Measurements from ENCODE around the gene TYMP.
"Not testable (repeated sequence)": the region's sequence is repeated elsewhere in the genome, so short reads cannot be mapped to it uniquely, and the experiment has no call there.

The TYMP gene

DNA sequence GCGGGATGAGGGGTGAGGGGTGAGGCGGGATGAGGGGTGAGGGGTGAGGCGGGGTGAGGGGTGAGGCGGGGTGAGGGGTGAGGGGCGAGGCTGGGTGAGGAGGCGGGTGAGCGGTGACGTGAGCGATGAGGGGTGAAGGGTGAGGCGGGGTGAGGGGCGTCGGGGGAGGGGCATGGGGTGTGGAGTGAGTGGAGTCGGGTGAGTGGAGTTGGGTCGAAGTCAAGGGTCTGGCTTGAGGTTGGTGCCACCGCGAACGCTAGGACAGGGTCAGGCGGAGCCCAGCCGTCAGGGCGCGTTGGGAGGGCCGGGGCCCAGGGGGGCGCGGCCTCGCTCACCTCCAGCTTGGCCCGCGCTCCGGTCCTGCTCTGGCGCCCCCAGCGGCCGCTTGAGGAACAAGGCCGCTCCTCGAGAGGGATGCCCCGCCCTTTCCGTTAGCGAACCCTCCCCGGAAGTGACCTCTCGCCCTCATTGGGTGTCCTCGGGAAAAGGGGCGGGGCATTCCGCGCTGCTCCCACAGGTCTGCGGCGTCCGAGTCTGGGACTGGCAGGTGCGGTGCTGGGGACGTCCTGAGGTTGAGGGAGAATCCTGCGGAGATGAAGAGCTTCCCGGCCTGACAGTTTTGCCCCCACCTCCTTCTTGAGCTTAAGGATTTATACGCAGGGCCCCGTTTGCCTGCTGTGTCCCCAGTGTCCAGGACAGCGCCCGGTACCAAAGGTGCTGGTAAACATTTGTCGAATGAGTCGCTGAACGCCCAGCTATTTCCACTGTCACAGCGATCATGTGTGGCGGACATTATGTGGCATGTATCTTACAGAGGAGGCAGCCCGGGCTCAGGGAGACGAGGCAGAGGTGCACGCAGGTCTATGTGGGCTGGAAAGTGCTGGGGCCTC is 33.0 kb upstream of the TYMP start, which contains the start of gene SYCE3:
Gene SYCE3 (minus strand): TSS at position 397 of the 890 bp plus-strand sequence. CDS start 6,514 bp downstream, outside the sequence.
- peak; percentile 97 for DNase-seq

GRCh38 chr22:50561401-50562358 is 31.9 kb upstream of the TYMP start:
- DNase-seq, result no peak

DNA sequence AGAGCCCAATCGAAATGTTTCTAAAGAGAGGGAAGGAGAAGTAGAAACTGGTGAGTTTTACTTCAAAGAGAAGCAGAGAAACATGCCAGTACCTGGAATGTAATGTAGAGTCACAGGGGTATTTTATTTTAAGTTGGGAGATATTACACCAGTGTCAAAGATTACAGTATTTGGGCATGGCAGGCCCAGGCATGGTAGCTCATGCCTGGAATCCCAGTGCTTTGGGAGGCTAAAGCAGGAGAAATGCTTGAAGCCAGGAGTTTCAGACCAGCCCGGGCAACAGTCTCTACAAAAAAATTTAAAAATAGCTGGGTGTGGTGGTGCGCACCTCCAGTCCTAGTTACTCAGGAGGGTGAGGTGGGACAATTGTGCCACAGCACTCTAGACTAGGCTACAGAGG is 30.2 kb upstream of the TYMP start:
- no peak for DNase-seq

DNA sequence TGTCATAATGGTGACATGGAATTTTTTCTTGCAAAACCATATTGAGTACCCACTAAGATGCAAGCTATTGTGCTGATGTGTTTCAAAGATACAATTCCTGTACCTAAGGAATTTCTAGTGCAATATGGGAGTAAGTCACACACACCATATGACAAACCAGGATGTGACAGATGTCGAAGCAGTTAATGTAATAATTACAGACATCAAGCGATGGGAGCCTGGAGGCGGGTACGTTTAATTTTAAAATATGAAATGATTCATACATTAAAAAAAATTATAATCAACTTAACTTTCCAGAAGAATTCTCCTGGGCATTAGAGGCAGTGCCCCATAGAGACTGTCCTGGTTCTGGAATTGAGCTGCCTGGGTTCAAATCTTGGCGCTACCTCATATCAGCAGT is 26.9 kb upstream of the TYMP start:
- no peak for DNase-seq

DNA sequence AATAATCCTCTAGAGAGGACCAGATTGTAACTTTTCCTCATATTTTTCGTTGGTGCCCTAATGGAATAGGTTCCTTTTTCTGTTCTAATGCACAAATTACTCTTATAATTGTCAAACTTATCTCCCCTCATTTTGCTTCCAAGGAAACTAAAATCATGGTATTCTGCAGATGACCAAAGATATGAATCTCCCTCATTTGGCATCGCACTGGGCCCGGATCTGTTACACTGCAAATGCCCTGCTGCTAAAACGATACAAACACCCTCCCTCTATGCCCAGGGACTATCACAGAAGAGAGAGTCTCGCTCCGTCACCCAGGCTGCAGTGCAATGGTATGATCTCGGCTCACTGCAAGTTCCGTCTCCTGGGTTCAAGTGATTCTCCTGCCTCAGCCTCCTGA is 23.5 kb upstream of the TYMP start:
- no peak for DNase-seq

DNA sequence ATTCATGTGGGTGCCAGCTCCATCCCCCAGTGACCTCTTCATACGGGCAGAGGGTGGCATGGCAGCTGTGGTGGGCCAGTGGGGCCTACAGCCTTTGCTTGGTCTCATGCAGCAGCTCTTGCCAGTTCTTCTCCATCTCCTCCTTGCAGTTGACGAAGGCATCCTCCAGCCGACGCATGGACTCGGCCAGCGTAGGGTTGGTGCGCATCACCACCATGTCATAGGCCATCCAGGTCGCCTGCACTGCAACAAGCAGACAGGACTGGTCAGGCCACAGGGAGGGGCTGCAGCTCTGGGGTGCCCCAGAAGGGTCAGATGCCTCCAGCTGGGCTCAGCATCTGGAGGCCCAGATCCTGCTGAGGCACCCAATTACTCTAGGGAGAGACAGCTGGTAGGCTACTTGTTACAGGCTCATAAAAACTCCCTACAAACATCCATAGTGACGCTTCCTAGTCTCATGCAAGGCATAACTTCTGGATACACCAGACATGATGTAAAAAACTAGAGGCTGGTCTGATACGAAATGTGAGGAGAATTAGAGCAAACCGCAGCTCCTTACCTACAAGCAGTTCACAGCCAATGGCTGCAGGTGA is 21.4 kb upstream of the TYMP start:
- no peak for DNase-seq

DNA sequence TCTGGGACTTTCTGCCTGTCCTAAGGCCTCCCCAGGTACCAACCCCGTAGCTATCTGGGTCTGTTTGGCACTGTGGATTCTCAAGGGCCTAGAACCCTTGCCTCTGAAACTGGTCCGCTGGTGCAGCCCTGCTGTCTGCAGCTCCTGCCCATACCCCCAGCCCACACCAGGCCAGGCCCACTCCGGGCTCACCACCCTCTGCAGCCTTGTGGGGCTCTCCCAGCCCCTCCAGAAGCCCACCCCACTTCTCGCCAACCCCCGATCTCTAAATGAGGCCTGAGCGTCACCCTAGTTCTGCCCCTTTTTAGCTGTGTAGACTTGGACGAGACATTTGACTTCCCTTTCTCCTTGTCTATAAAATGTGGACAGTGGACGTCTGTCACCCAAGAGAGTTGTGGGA is 20.6 kb upstream of the TYMP start:
- no peak for DNase-seq

GRCh38 chr22:50548921-50549790 is 19.3 kb upstream of the TYMP start:
- DNase-seq, result no peak

GRCh38 chr22:50548040-50548920 is 18.5 kb upstream of the TYMP start:
- no peak for DNase-seq

DNA sequence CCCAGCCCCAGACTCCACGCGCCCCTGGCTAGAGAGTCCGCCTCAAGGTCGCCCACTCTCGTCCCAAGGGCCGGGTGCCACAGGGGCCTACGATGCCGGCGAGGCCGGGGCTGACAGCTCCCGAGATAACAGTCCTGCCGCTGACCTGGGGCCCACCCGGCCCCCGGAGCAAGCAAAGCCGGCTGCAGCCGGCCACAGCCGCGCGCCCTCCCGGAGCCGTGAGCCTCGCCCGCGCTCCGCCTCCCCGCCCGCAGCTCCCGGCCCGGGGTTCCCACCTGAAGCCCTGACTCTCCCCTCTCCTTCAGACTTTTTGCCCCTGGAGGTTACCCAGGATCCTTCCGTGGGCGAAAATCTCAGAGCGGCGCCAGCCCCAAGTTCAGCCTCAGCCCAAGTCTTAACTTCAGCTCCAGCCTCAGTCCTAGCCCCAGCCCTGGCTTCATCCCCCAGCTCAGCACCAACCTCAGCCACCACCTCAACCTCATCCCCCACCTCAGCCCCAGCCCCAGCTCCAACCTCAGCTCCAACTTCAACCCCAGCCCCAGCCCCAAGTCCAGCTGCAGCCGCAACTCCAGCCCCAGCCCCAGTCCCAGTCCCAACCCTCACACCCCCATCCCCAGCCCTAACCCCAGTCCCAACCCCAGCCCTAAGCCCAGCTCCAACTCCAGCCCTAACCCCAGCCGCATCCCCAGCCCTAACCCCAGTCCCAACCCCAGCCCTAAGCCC is 17.6 kb upstream of the TYMP start:
- no peak for DNase-seq

DNA sequence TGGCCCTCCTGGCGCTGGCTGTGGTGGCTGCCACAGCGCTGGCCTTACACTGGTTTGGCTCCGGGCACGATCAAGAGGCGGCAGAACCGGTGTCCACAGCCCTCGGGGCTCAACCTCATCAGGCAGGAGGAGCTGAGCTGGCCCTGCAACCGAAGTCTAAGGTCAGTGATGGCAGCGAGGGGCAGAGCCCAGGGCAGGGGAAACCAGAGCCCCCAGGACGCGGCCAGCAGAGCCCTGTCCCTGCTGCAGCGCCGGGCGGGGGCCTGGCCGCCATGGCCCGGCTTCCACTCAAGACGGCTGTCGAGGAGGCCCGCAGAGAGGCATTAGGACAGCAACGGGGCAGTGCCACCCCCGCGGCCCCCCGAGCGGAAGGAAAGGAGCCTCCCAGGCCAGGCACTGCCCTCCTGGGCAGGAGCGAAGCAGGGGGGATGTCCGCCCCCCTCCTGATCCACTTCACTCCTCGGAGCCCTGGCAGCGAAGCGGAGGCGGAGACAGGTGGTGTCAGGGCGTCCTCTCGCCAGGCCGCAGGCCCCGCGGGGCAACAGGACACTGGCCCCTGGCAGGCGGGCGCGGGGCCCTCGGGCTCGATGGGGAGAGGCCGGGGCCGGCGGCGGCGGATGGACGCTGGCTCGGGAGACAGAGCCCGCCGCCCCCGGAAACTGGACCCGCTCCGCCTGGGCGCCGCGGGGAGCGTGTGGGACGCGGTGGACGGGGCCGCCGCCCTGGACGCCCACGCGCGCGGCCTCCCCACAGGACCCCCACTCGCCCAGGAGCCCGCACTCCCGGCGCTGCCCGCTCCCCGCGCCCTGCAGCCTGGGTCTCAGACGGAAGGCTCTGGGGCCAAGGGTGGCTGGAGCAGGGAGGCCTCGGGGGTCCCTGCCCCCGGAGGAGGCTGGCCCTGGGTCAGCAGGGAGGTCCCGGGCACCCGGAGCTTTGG is 16.8 kb upstream of the TYMP start:
- no peak for DNase-seq

GRCh38 chr22:50545522-50546325 is 15.9 kb upstream of the TYMP start, which contains the start of gene KLHDC7B:
KLHDC7B (plus strand) TSS chr22:50545899; CDS start chr22:50546244, 345 bp downstream.
- no peak for DNase-seq

- DNase-seq, result no peak
Measured at GRCh38 chr22:50544746-50545253, 15.0 kb upstream of the TYMP start.

DNA sequence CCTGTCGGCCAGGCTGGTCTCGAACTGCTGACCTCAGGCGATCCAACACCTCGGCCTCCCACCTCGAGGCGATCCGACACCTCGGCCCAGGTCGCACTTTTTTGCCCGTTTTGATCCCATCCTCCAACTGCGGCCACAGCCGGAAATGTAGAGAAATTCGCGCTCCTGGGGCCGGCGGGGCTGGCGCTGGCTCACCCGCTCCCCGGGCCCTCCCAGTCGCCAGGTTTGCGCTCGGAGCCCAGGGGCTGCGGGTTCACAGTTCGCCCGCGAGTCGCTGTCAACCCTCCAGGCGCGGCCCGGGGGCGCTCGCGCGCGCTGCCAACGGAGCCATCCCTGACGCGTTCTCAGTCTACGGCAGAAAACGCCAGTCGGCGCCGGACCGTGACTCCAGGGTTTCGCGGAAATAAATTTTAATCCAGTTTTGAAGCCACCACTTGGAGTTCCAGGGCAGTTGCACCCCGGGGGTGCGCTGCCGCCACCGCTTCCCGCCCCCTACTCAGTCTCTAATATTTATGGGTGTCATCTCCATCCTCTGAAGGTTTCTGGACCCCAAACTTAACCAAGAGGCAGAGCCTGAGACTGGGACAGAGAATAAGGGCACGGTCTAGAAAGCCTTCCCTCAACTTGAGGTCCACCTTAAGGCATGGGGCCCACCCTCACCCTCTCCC is 14.4 kb upstream of the TYMP start:
- DNase-seq, result peak; percentile 49

DNA sequence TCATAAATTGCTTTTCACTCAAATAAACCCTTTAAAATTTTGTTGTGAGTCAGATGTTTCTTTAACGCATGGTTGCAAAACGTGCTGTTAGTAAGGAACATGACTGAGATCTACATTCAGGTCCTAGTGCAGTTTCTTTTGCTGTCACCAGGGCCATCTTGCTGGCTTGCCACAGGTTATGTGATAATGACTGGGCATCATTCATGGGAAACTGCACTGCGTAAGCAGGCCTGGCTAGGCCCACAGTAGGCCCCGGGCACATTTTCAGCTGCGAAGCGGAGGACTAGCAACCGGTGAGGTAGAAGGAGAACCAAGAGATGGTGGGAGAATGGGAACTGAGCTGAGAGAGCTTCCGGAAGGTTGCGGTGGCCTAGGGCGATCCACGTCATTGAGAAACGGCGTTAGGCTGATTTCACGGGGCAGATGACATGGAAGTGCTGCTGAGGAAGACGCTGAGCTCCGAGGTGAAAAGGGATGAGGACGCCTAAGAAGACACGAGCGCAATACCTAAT is 12.7 kb upstream of the TYMP start:
- DNase-seq, result no peak

DNA sequence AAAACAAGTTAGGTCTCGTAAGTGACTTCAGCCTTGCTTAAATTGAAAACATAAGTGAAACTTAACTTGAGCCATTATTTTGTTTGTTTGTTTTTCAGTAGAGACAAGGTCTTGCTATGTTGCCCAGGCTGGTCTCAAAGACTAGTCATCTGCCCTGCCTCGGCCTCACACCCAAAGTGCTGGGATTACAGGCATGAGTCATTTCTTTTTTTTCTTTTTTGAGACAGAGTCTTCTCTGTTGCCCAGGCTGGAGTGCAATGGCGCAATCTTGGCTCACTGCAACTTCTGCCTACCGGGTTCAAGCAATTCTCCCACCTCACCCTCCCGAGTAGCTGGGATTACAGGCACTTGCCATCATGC is 11.8 kb upstream of the TYMP start:
- not testable (repeated sequence) for DNase-seq

- DNase-seq, result no peak
Measured at GRCh38 chr22:50540381-50540780, 10.6 kb upstream of the TYMP start.

Measured in midbrain (tissue), 1 donor.